Right ventricle myocardium inferior (tissue), 1 donor: ENCODE data around the gene BLID. TPM values are rescaled to one million over a fixed set of nuclear protein-coding genes. Genes with fewer than 3 reads are reported as not detected.
A peak's percentile ranks its signal among the peaks of the same experiment; 100 is the strongest.

Experiments used
- ATAC-seq: fragments of 200-7000 bp; cut with Tn5 transposase; one replicate; pipeline ENCODE4 v1.9.1; 2020; ENCODE audit warnings: mild to moderate bottlenecking, moderate library complexity
- DNase-seq: peaks from one replicate; pipeline ENCODE4 v3.0.0; 2021; ENCODE audit errors: missing footprints
- intact Hi-C: fragments of 100-400 bp; cut with DNase I; formaldehyde crosslinking; loops from one replicate; pipeline ENCODE4 v1.11.0; 2022
- total RNA-seq: library from RNA; stranded (reverse); fragmentation: NEBNext Ultra II Directional; extraction: Animal tissue kit (Norgen Biotek cat#: 25700); gene quantifications from one replicate; pipeline ENCODE4 v1.2.1, GENCODE V29; 2021
- donor health status: DM: no; HTN: yes; CAD: no; lungs with severe emphysema.

BLID gene
- total RNA-seq, 1 donor from 2014 or later: not detected

DNA sequence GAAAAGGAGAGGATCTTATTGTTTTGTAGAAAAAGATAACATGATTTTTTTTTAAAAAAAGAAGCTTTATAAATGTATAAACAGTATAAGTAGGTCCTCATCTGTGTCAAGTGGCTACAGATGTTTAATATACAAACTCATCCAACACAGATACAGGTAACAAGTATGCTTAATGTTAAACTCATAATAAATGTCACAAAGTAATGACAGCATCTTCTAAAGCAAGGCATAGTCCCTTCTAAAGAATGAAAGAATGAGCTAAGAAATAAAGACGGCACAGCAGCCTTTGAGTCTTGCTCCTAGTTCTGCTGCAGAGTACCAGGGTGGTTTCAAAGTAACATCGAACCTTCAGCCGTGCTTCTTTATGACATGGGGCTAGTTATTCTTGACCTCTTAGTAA lies 28.7 kb upstream of the BLID start:
- intact Hi-C loops: no loop called here
- DNase-seq (no peak), ATAC-seq (no peak)

DNA sequence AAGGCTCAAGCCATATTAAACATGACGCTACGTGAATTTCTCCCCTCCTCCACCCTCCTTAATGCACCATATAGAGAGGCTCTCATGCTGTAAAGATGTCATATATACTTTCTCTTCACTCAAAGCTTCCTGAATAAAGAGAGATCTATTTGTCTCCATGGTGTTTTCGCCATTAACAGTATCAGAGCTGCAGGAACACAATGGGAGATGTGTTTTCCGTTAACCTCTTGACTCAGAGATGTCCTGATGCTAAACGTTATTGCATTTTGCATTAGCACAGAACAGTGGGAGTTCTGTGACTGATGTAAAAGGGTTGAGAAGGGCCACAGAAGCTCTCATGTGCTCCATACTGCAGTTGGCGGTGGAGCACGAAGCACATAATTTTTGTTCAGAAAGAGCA lies 25.7 kb upstream of the BLID start:
- ATAC-seq: no peak
- no peak for DNase-seq
- intact Hi-C loops: no loop called here

DNA sequence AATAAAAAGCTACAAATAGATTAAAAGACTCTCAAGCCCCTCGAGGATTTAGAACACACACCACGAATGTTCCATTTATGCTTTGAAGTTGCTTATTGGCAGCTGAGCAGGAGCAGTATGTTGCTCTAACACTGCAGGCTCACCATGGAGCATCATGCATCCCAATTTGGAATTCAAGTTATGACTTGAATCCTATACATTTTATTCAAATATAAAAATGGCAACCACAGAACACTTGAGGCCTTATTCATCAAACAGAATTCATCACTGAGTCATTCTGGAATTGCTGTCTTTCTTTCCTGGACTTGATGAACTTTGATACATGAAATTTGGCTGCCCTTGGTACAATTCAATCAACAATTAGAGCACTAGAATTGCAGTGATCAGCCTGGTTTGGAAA lies 24.5 kb upstream of the BLID start:
- no peak for DNase-seq
- intact Hi-C loops: no loop called here
- ATAC-seq: no peak

DNA sequence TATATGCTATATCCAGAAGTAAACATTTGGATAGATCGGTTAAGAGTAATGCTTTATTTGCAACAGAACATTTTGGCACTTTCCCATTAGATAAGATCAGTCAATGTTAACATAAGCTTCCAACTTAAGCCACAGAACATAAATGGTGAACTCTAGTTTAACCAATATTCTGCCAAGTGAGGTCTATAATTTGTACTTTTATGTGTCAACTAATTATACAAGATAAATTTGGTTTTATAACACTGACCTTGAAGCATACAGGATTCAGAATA lies 23.5 kb upstream of the BLID start:
- ATAC-seq (no peak), DNase-seq (no peak)
- intact Hi-C loops: loop anchor here (10.0 kb wide), 1 partner anchor 45 kb away; no protein-coding TSS in a partner anchor

DNA sequence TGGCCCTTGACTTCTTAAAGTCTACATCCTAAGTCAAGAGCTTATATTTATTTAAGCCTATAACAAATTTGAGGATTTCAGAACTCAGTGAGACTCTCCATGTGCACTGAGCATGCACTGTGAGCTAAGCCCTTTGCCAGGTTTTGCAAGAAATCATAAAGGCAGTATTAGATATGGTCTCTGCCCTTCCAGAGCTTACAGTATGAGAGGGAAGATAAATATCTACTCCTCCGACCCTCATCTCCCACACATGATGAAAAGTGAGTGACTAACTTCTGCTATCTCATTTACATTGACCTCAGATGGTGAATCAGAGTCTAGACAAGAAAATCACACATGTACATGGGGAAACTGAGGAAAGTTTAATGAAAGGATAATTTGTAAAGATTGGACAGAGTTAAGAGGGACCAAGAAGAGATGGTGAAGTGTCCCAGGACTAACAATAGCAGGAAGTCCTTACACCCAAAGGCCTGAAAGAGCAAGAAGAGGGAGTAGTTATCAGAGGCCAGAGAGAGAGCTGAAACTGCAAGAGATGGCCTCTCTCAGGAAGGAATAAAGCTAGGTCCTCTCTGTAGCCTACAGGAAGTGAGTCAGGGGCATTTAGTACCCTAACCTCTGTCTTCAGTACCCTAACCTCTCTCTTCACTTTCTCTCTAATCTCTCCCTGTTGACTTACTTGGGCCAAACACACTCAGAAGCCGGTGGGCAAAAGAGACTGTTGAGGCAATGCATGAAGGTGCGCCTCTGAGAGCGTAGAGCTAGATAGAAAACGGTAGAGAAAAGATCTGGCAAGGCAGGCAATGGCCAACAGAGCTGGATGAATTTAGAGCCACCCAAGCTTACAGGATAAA lies 23.0 kb upstream of the BLID start:
- DNase-seq: no peak
- no peak for ATAC-seq
- intact Hi-C loops: loop anchor here (10.0 kb wide), 1 partner anchor 46 kb away; no protein-coding TSS in a partner anchor

DNA sequence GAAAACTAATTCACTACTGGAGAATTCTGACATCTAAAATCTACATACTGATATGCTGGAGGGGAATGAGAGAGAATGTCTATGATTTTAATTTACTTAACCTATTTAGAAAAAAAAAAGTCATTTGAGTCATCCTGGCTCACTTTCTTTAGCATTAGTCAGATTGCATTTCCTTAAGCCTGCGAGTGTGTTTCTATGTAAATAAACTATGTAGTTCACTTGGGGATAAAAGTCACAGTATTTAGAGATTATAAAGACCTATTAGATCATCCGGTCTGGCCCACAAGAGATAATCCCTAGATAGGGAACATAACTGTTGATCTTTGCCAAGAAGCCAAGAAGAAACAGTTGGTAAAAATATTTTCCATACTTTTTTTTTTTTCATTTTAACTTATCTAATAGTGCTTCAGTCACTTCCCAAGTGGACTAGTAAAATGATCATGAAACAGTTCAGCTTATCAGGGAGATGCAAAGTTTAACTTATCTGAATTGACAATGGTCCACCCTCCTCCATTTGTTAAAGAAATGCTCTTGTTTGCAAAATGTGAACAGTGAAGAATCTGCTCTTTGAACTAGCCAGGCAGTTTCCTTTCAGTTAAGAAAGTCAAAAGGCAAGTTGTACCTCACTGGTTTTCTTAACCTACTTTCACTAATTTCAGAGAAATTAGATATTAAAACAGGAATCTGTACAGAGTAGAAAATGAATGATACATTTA lies 21.2 kb upstream of the BLID start:
- intact Hi-C loops: loop anchor here (10.0 kb wide), 1 partner anchor 48 kb away; no protein-coding TSS in a partner anchor
- DNase-seq: no peak
- ATAC-seq: peak; percentile 81

DNA sequence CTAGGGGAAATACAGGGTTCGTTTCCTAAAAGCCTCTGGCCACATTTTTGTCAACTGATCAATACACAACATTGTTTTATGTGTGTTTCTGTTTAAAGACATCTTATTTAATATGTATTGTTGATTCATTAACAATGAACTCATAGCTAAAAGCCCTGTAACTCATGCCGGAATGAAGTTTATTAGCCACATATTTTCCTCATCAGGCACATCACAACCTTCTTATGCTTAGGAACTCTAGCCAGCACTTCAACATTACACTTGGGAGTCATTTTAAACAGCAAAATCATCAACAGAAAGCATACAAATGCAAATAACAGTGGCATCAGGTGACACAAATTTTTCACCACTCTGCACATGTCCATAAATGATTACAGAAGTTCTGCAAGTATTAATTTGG lies 15.1 kb upstream of the BLID start:
- intact Hi-C loops: loop anchor here (10.0 kb wide), 1 partner anchor 54 kb away; no protein-coding TSS in a partner anchor
- ATAC-seq: no peak

DNA sequence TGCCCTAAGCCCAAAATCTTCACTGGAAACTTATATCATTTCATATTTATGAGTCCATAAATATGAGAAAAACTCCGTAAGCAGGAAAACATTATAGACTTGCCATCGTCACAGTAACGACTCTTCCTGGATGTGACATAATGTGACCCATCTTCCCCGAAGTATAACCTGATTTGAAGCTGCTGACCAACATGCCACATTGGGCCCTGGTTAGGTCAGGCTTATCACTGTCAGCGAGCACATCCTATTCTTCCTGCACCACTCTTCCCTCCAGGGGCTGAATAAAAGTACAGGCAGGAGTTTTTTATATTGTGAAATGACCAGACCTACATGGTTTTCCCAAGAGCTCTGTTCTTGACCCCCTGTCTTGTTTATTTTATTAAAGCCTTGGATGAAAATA lies 12.1 kb upstream of the BLID start:
- ATAC-seq (no peak), DNase-seq (no peak)
- intact Hi-C loops: no loop called here

More for the DNA sequence above, 15.1 kb upstream of the BLID start:
- DNase-seq: no peak

DNA sequence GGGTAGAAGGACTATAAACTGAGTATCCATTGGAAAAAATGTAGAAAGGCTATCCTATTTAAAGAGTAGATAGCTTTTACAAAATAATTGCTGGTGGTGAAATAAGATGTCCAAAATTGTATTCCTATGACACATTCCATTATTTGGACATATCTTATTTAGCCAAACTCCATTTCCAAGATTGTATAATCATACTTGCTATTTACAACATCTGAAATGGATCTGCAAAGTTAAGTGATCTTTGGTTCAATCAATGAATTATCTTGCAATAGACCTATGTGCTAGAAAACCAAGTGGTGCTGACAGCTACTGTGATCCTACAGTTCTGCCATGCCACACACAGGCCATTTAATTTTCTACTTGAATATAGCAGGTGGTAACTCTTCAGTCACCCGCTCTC lies 11.0 kb upstream of the BLID start:
- DNase-seq (no peak), ATAC-seq (no peak)
- intact Hi-C loops: no loop called here

DNA sequence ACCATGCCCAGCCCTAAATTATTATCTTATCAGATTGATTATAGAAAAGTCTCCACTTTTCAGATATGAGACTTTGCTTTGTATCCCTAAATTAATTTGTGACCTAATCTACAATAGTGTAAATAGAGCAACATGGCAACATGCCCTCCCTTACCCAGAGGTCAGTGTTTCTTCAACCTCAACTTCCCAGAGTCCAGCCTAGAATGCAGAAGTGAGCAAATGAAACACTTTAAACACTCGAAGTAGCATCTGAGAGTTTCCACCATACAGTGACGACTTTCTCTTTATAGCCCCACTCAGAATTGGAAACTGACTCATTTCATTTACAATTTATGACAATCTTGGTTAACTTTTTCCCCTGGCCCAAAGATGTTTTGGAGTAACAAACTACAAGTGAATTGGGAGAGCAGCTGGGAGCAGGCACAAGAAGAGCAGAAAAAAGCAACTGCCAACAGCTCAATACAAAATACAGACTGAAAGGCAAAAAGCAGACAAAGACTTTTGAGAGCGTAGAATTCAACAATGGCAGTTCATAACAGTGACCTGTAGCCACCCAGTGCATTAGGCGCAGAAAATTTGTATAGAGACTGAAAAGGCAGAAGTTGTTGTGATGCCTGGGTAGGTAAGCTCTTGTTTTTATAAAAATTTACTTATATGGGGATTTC lies 10.1 kb upstream of the BLID start:
- ATAC-seq (no peak), DNase-seq (no peak)
- intact Hi-C loops: no loop called here

DNA sequence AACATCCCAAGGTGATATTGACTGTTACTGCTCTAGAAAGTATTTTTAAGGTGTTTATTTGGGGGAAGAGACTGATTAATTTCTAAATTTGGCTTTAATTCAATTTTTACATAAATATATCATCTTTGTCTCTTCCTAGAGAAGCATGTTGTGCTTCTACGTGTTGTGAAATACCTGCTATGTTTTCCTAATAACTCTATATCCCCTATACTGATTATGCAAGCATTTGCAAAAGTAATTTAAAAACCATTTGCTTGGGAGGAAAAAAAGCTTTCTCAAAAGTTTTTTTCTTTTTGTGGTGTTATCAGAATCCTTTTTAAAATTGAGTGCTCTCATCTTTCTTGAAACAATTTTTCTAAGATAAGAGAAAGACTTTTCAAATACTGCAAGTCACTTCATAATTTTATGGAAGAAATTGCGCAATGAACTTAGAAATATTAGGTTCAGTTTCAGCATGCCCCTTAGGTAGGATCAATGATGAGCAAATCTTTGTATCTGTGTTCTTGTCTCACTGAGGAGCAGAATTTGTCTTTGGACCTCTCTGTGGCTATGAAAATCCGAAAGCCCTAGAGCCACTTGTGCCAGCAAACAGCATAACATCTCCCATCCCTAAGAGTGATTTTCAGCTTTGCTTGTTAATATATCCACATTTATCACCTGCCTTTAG lies 7.4 kb upstream of the BLID start:
- intact Hi-C loops: no loop called here
- ATAC-seq: no peak
- no peak for DNase-seq

DNA sequence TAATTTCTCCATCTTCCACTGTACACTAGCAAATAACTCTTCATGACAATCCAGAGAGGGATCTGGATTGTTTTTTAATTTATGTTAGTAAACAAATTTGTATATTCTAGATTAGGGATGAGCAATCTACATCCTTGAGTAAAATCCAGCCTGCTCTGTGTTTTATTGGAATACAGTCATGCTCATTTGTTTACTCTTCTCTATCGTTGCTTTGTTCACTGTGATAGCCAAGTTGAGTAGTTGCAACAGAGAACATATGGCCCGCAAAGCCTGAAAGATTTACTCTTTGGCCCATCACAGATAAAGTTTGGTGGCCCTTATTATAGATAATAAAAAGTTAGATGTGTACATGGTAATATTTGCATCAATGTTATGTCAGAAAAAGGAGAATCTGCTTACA lies 6.2 kb upstream of the BLID start:
- DNase-seq: no peak
- intact Hi-C loops: no loop called here
- ATAC-seq: no peak

DNA sequence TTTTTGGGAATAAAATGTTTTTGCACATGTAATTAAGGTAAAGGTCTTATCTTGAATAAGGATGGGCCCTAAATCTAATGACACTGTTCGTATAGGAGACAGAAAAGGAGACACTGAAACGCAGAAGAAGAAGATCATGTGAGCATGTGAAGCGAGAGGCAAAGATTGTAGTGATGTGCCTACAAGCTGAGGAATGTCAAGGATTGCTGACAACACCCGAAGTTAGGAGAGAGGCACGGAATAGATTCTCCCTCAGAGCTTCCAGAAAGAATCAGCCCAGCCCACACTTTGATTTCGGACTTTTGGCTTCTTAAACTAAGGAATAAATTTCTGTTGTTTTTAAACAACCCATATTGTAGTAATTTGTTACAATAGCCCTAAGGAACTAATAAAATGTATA lies 4.1 kb upstream of the BLID start:
- DNase-seq (no peak), ATAC-seq (no peak)
- intact Hi-C loops: no loop called here

DNA sequence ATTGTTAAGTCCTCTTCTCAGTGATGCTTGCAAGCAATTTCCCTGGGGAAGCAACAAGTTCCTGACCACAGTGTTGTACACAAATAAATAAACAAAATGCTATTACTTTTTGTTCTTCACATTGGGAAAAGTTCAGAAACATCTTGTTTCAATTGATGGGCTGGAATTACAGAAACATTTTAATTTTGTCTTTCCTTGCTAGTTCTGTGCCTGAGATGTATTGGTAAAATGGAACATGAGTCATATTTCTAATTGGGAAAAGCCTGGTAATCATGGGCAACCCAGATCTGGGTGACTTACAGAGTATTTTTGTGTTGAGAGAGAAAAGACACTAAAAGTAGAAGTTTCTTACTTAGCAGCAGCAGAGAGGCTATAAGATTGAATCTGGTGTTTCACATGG lies 576 bp upstream of the BLID start:
- DNase-seq: no peak
- ATAC-seq: no peak
- intact Hi-C loops: no loop called here

DNA sequence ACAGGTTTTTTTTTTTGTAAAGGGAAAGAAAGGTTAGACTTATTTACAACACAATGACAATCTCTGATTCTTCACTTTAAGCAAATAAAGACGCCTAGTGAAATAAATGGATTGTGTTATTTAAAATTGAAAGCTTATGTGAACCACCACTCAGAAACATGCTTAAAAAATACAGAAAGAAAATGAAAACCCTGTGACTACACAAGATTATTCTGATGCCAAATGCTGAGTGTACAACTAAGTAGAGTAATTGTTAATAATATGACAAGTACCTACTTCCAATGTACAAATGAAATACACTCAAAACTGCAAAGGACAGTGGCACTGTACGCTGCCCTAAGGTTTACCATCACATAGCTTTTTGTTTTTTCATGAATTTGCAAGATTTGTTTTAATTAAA lies 1.0 kb downstream of the BLID start:
- ATAC-seq (no peak), DNase-seq (no peak)
- intact Hi-C loops: no loop called here

DNA sequence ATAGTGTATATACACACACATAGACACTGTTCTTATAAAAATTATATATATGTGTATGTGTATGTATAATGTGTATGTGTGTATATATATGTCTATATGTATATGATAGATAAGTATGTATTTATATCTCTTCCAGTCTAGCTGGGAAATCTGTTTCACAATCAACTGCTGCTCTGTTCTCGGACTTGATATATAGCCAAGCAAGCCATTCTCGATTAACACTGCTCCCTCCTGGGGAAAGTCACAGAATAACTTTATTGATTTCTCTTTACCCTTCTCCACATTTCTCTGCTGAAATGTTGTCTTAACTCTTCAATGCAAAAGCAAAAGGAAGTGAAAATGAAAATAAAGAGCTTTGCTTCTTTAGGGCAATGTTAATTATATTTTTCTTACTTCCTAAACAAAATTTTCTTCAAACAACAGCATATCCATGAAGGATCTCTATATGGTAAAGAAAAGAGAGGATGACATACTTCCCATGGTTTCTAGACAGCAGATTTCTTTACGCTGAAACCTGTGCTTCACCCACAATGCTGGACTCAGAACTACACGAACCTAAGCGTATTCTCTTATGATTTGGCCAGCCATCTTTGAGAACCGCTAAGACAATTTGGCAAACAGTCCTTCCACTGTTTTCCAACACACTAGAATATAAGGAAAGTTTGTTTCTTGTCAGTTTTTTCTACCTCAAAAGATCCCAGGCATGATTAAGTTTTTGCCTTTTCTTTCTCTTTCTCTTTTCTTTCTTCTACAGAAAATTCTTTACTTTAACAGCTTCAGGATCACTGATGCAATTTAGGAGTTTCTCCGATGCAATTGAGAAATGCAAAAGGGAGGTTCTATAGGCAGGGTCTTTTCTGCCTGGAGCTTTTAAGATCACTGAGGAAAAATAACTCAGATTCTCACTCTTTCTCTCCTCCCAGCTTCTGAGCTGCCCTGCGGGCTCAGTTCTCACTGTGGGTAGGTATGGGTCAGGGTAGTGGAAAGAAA lies 1.9 kb downstream of the BLID start:
- intact Hi-C loops: no loop called here
- no peak for DNase-seq

DNA sequence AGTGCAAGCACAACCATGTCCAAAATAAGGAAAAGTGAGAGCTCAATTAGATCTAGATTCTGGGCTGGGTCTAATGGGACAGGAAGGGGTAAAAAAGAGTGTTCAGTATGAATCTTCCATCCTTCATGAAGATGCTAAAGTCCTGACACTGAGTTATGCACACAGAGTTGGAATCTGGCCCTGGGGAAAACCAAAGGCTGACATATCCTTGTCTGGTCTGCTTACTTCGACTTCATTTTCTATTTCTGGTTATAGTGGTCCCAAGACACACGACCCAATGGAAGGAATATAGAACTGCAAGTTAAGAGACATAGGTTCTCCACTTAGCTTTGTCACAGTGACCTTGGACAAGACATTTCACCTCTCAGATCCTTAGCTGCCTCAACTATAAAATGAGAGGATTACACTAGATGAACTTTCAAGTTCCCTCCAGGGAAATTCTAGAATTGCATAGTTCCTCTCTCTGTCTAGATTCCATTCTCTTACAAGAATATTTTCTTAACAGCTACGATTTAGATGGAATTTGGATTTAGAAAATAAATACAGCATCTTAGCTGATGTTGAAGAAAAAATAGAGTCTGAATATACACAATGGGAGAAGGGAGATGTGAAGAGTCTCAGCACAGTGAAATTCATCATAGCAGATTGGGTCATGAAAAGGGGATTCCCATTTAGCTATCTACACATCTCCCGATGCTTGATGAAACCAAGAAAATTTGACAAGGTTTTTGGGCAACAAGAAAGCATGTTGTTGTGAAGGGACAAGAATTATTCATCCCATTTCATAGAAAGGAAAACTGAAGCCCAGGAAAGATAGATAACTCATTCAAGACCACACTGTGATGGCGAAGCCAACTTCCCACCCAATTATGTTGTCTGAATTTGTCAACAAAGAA lies 3.3 kb downstream of the BLID start:
- ATAC-seq (no peak), DNase-seq (no peak)
- intact Hi-C loops: no loop called here

More for the DNA sequence above, 1.9 kb downstream of the BLID start:
- ATAC-seq: no peak
